SK-N-SH (cell line): ENCODE data around the gene AGBL4. TPM values are rescaled to one million over a fixed set of nuclear protein-coding genes. Genes with fewer than 3 reads are reported as not detected.

Experiments used
- CTCF ChIA-PET: fragments of 300-600, 350-600 bp; formaldehyde crosslinking; extraction: SDS; loops from one replicate; lab custom pipeline; 2021; lab: Yijun Ruan, JAX
- POLR2A ChIA-PET: fragments of 350-600 bp; sonication (Branson Sonifier 250); formaldehyde crosslinking; extraction: SDS; loops from one replicate; lab custom pipeline; 2020; ENCODE audit warnings: antibody characterized with exemption, inconsistent platforms; lab: Yijun Ruan, JAX
- DNase-seq: peaks from one replicate; pipeline ENCODE4 v3.0.0; 2012
- H2AFZ ChIP-seq: fragments of 200-600 bp; sonication (generic); 2 replicates; pipeline ENCODE4 v1.8.1; 2016; ENCODE audit warnings: antibody characterized with exemption, mild to moderate bottlenecking, low read depth
- H3F3A ChIP-seq: fragments of 200-600 bp; sonication (generic); replicated peaks from 2 replicates; pipeline ENCODE3; 2016; ENCODE audit warnings: antibody characterized with exemption, mild to moderate bottlenecking; ENCODE audit not compliant: insufficient read depth
- H3K27ac ChIP-seq, 2 experiments: fragments of 200-500 bp in 1 of 2; fragments of 200-600 bp in 1 of 2; sonication (Bioruptor generic) in 1 of 2; sonication (generic), shearing (Covaris generic) in 1 of 2; 2 replicates each; pipeline versions ENCODE4 v1.5.1 to v1.6.1; 2014 to 2016; ENCODE audit warnings: low read depth in 2 of 2, inconsistent platforms in 1 of 2, low read length in 1 of 2, mild to moderate bottlenecking in 1 of 2, mixed read lengths in 1 of 2
- H3K27me3 ChIP-seq: fragments of 200-600 bp; sonication (generic), shearing (Covaris generic); 2 replicates; pipeline ENCODE4 v1.6.1; 2016; ENCODE audit warnings: mixed run types; ENCODE audit not compliant: insufficient read depth
- H3K36me3 ChIP-seq, 2 experiments: fragments of 200-500 bp in 1 of 2; fragments of 200-600 bp in 1 of 2; sonication (Bioruptor generic) in 1 of 2; sonication (generic) in 1 of 2; replicated peaks in 1 of 2; 2 replicates each; pipeline versions ENCODE3 to v1.5.1; 2014 to 2016; ENCODE audit warnings: low read length in 1 of 2, mild to moderate bottlenecking in 1 of 2; ENCODE audit not compliant: insufficient read depth in 2 of 2, control insufficient read depth in 1 of 2
- H3K4me1 ChIP-seq, 2 experiments: fragments of 200-500 bp in 1 of 2; fragments of 200-600 bp in 1 of 2; sonication (Bioruptor generic) in 1 of 2; sonication (generic), shearing (Covaris generic) in 1 of 2; 2 replicates each; pipeline versions ENCODE4 v1.5.1 to v1.6.1; 2014 to 2016; ENCODE audit warnings: low read depth in 1 of 2, low read length in 1 of 2, mixed run types in 1 of 2; ENCODE audit not compliant: insufficient read depth in 2 of 2, control insufficient read depth in 1 of 2
- H3K4me2 ChIP-seq: fragments of 200-600 bp; sonication (generic), shearing (Covaris generic); 2 replicates; pipeline ENCODE4 v1.6.1; 2017; ENCODE audit warnings: mixed run types
- H3K4me3 ChIP-seq, 2 experiments: fragments of 200-500 bp in 1 of 2; fragments of 200-600 bp in 1 of 2; sonication (Bioruptor generic) in 1 of 2; sonication (generic), shearing (Covaris generic) in 1 of 2; 2 replicates each; pipeline versions ENCODE4 v1.5.1 to v1.8.1; 2014 to 2016; ENCODE audit warnings: low read depth in 2 of 2, inconsistent platforms in 1 of 2, low read length in 1 of 2, mild to moderate bottlenecking in 1 of 2, mixed read lengths in 1 of 2, moderate library complexity in 1 of 2
- H3K79me2 ChIP-seq: fragments of 200-600 bp; sonication (generic); 2 replicates; pipeline ENCODE4 v1.8.1; 2017; ENCODE audit warnings: mild to moderate bottlenecking; ENCODE audit not compliant: insufficient read depth
- H3K9ac ChIP-seq: fragments of 200-600 bp; sonication (generic); 2 replicates; pipeline ENCODE4 v1.6.1; 2017; ENCODE audit warnings: mixed run types
- H3K9me2 ChIP-seq: fragments of 200-600 bp; sonication (generic); 2 replicates; pipeline ENCODE4 v1.6.1; 2017; ENCODE audit warnings: mixed run types
- H3K9me3 ChIP-seq: fragments of 200-600 bp; sonication (generic); 2 replicates; pipeline ENCODE4 v1.6.1; 2017; ENCODE audit warnings: mixed run types, mild to moderate bottlenecking, moderate library complexity
- H4K20me1 ChIP-seq: fragments of 200-600 bp; sonication (generic); 2 replicates; pipeline ENCODE4 v1.6.1; 2017; ENCODE audit warnings: mild to moderate bottlenecking, mixed run types; ENCODE audit not compliant: insufficient read depth
- CHD2 ChIP-seq: fragments of 150-350 bp; IDR thresholded peaks from 2 replicates; pipeline ENCODE4 v1.6.1; 2018; ENCODE audit warnings: low read length; ENCODE audit not compliant: partially characterized antibody
- ELF1 ChIP-seq: IDR thresholded peaks from 2 replicates; pipeline ENCODE4 v1.4.0; 2012
- FOXJ3 ChIP-seq: sonication (generic); formaldehyde crosslinking; IDR thresholded peaks from 2 replicates; pipeline ENCODE4 v1.5.1; 2020; ENCODE audit warnings: mild to moderate bottlenecking, missing genetic modification reagents
- MXI1 ChIP-seq: IDR thresholded peaks from 2 replicates; pipeline ENCODE4 v1.6.1; 2012; ENCODE audit warnings: mild to moderate bottlenecking, low read depth, low read length, improper control_type of control experiment
- NRF1 ChIP-seq: IDR thresholded peaks from 2 replicates; pipeline ENCODE4 v1.6.1; 2012; ENCODE audit warnings: low read depth, mild to moderate bottlenecking, low read length
- RAD21 ChIP-seq: IDR thresholded peaks from 2 replicates; pipeline ENCODE4 v1.6.1; 2012; ENCODE audit warnings: mild to moderate bottlenecking, low read length
- RFX5 ChIP-seq: IDR thresholded peaks from 2 replicates; pipeline ENCODE4 v1.6.1; 2012; ENCODE audit warnings: mild to moderate bottlenecking, improper control_type of control experiment, low read length
- SMC3 ChIP-seq: IDR thresholded peaks from 2 replicates; pipeline ENCODE4 v1.6.1; 2012; ENCODE audit warnings: low read depth, low read length, improper control_type of control experiment
- TEAD4 ChIP-seq: IDR thresholded peaks from 2 replicates; pipeline ENCODE4 v1.4.0; 2012; ENCODE audit warnings: mild to moderate bottlenecking, borderline replicate concordance; ENCODE audit not compliant: insufficient read depth
- WGBS: methylation state at CpG from one replicate; pipeline ENCODE4 v1.1.6; 2017; ENCODE audit warnings: low lambda C conversion rate; 5-methylcytosine and 5-hydroxymethylcytosine counted together
- polyA plus RNA-seq, 3 experiments: library from polyadenylated mRNA; depleted of rRNA; stranded (reverse); fragments of >200 nt; gene quantifications; 2 replicates each; pipeline ENCODE4 v1.2.3, GENCODE V29; 2012
- TF ChIP-seq, protein P1 (sequence below): IDR thresholded peaks from 2 replicates; pipeline ENCODE4 v1.4.0; 2012; ENCODE audit warnings: low read depth, borderline replicate concordance
- TF ChIP-seq, protein P2 (sequence below): IDR thresholded peaks from 2 replicates; pipeline ENCODE4 v1.6.1; 2012; ENCODE audit warnings: mild to moderate bottlenecking, low read depth, low read length, moderate library complexity
- TF ChIP-seq, protein P3 (sequence below): fragments of 200-600 bp; sonication (generic); IDR thresholded peaks from 2 replicates; pipeline ENCODE4 v1.6.1; 2017; ENCODE audit warnings: antibody characterized with exemption, mild to moderate bottlenecking, moderate library complexity
- TF ChIP-seq, protein P4 (sequence below): IDR thresholded peaks from 2 replicates; pipeline ENCODE4; 2012
- TF ChIP-seq, protein P5 (sequence below): fragments of 150-350 bp; IDR thresholded peaks from 2 replicates; pipeline ENCODE4 v1.6.1; 2017; ENCODE audit warnings: antibody characterized with exemption, low read length, low read depth, borderline replicate concordance

The AGBL4 gene
- polyA plus RNA-seq, 1 of the 3 experiments (the other 2 are of a cell fraction): 0.07 TPM

DNA sequence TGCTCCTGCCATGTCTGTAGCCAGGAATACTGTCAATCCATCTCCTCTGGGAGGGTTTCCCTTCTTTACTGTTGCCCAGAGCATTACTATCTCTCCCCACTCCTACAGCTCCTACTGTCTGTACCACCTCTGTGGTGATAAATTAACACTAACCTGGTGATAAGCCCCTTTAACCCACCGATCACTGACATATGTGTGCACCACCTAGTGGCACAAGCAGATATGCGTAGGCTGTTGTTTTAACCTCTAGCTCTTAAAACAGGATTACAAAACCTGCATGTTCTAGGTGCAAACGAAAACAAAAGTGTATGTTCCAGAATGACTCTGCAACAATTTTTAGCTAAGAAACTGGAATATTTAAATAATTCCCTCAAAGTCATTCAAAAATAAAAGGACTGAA, 1153.2 kb downstream of the AGBL4 start (continued):
- TF ChIP-seq, protein P1, sequence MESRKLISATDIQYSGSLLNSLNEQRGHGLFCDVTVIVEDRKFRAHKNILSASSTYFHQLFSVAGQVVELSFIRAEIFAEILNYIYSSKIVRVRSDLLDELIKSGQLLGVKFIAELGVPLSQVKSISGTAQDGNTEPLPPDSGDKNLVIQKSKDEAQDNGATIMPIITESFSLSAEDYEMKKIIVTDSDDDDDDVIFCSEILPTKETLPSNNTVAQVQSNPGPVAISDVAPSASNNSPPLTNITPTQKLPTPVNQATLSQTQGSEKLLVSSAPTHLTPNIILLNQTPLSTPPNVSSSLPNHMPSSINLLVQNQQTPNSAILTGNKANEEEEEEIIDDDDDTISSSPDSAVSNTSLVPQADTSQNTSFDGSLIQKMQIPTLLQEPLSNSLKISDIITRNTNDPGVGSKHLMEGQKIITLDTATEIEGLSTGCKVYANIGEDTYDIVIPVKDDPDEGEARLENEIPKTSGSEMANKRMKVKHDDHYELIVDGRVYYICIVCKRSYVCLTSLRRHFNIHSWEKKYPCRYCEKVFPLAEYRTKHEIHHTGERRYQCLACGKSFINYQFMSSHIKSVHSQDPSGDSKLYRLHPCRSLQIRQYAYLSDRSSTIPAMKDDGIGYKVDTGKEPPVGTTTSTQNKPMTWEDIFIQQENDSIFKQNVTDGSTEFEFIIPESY: no peak
- TF ChIP-seq RFX5 (no peak), CHD2 (no peak), TEAD4 (no peak), SMC3 (peak; percentile 42; the same call in 1 of the 2 replicates), RAD21 (peak; percentile 56)
- TF ChIP-seq, protein P2, sequence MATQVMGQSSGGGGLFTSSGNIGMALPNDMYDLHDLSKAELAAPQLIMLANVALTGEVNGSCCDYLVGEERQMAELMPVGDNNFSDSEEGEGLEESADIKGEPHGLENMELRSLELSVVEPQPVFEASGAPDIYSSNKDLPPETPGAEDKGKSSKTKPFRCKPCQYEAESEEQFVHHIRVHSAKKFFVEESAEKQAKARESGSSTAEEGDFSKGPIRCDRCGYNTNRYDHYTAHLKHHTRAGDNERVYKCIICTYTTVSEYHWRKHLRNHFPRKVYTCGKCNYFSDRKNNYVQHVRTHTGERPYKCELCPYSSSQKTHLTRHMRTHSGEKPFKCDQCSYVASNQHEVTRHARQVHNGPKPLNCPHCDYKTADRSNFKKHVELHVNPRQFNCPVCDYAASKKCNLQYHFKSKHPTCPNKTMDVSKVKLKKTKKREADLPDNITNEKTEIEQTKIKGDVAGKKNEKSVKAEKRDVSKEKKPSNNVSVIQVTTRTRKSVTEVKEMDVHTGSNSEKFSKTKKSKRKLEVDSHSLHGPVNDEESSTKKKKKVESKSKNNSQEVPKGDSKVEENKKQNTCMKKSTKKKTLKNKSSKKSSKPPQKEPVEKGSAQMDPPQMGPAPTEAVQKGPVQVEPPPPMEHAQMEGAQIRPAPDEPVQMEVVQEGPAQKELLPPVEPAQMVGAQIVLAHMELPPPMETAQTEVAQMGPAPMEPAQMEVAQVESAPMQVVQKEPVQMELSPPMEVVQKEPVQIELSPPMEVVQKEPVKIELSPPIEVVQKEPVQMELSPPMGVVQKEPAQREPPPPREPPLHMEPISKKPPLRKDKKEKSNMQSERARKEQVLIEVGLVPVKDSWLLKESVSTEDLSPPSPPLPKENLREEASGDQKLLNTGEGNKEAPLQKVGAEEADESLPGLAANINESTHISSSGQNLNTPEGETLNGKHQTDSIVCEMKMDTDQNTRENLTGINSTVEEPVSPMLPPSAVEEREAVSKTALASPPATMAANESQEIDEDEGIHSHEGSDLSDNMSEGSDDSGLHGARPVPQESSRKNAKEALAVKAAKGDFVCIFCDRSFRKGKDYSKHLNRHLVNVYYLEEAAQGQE: no peak
- TF ChIP-seq, protein P3, sequence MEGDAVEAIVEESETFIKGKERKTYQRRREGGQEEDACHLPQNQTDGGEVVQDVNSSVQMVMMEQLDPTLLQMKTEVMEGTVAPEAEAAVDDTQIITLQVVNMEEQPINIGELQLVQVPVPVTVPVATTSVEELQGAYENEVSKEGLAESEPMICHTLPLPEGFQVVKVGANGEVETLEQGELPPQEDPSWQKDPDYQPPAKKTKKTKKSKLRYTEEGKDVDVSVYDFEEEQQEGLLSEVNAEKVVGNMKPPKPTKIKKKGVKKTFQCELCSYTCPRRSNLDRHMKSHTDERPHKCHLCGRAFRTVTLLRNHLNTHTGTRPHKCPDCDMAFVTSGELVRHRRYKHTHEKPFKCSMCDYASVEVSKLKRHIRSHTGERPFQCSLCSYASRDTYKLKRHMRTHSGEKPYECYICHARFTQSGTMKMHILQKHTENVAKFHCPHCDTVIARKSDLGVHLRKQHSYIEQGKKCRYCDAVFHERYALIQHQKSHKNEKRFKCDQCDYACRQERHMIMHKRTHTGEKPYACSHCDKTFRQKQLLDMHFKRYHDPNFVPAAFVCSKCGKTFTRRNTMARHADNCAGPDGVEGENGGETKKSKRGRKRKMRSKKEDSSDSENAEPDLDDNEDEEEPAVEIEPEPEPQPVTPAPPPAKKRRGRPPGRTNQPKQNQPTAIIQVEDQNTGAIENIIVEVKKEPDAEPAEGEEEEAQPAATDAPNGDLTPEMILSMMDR: peak; percentile 75
- TF ChIP-seq, protein P4, sequence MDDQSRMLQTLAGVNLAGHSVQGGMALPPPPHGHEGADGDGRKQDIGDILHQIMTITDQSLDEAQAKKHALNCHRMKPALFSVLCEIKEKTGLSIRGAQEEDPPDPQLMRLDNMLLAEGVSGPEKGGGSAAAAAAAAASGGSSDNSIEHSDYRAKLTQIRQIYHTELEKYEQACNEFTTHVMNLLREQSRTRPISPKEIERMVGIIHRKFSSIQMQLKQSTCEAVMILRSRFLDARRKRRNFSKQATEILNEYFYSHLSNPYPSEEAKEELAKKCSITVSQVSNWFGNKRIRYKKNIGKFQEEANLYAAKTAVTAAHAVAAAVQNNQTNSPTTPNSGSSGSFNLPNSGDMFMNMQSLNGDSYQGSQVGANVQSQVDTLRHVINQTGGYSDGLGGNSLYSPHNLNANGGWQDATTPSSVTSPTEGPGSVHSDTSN: no peak

DNA sequence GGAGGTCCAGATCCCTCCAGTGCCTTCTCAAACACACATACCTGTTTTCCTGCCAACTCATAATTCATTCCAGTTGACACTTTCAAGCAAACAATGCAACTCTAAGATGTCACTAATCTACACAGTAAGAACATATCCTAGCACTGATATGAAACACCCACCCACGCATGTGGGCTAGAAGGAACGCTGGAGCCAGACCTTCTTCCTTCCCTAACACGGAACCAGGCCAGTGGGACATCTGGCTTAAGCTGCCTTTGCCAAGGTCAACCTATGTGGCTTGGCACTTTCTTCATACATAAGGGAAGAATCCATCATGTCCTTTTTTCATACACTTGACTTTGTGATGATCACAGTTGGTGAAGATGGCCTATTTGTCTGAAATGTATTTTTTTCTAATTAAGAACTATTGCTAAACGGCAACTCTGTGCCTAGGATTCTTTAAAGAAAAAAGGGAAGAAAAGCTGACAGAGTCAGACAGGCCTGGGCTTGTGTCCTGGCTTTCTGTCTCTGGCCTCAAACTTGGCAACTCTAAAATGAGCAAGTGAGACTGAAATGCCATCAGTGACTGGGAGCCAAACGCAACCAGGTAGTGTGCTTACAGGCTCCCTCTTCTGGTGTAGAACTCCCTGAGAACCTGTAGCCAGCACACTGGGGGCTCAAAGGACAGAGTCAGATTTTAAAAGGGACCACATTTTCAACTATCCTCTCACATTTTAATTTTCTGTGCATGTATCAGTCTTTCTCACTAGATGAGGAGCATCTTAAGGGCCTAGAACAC, 1154.4 kb downstream of the AGBL4 start:
- no peaks in the 10 kb centered on the region for H3K9me2 ChIP-seq
- H3K36me3 ChIP-seq: no peaks in the 10 kb centered on the region
- H3F3A ChIP-seq: no peaks in the 10 kb centered on the region
- no peak overlapping the region for H3K4me2 ChIP-seq
- H2AFZ ChIP-seq: no peak overlapping the region
- 91% methylated on average over 5 of the region's 5 CpGs for WGBS
- H4K20me1 ChIP-seq: no peaks in the 10 kb centered on the region
- CTCF ChIA-PET: interaction anchor here (0.8 to 3.3 kb wide), 2 partner anchors 10 kb away, joined by 3 to 16 read pairs; no protein-coding TSS in a partner anchor
- H3K9me3 ChIP-seq: no peaks in the 10 kb centered on the region
- DNase-seq: no peak
- POLR2A ChIA-PET: no interaction called here
- TF ChIP-seq, protein P5, sequence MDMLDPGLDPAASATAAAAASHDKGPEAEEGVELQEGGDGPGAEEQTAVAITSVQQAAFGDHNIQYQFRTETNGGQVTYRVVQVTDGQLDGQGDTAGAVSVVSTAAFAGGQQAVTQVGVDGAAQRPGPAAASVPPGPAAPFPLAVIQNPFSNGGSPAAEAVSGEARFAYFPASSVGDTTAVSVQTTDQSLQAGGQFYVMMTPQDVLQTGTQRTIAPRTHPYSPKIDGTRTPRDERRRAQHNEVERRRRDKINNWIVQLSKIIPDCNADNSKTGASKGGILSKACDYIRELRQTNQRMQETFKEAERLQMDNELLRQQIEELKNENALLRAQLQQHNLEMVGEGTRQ: no peak
- TF ChIP-seq RFX5: no peak
- TF ChIP-seq, protein P4: no peak
- no peak for TF ChIP-seq ELF1
- no peak for TF ChIP-seq NRF1
- TF ChIP-seq FOXJ3 (CRISPR knock-in tag): no peak
- no peak for TF ChIP-seq MXI1
- TF ChIP-seq RAD21: peak; percentile 14; the same call in 1 of the 2 replicates
- TF ChIP-seq, protein P3: 0 out of 2 replicates have a peak, but pooled peaks have one; percentile 8
- no peak overlapping the region for H3K27ac ChIP-seq
- H3K27me3 ChIP-seq: no peaks in the 10 kb centered on the region
- H3K79me2 ChIP-seq: no peaks in the 10 kb centered on the region
- no peak overlapping the region for H3K4me3 ChIP-seq
- peaks cover 0 to 7% of the 10 kb centered on the region in 2 experiments; a peak in 2 of 4 replicates for H3K4me1 ChIP-seq
- no peak overlapping the region for H3K9ac ChIP-seq
